Measurements from ENCODE around the gene CNTNAP5. TPM values are rescaled to one million over a fixed set of nuclear protein-coding genes. Genes with fewer than 3 reads are reported as not detected.

Gene CNTNAP5
- total and polyA plus RNA-seq, 2 of the 8 experiments (the other 6 are each of a cell fraction or from before 2014, with no cell fraction given), result 0.11 to 0.76 TPM

DNA sequence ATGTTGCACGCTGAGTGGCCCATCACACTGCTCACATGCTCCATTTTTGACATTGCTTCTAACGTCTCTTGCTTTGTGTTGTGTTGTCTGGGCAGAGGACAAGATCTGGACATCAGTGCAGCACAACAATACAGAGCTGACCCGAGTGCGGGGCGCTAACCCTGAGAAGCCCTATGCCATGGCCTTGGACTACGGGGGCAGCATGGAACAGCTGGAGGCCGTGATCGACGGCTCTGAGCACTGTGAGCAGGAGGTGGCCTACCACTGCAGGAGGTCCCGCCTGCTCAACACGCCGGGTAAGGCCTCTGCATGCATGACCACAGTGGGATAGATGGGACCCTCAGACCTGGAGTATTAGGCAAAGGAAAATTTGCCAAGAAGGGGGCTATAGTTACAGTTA lies 622.6 kb downstream of the CNTNAP5 start:
- no peak overlapping the region for H4K8ac ChIP-seq (ENCODE audit: extremely low read depth, insufficient read depth, low read length)

More for the DNA sequence above, 622.6 kb downstream of the CNTNAP5 start:
- H3K23me2 ChIP-seq (ENCODE audit: low read depth, low read length), result no peaks in the 10 kb centered on the region
- POLR2A ChIA-PET (ENCODE audit: partially characterized antibody), result no interaction called here
- TF ChIP-seq, protein P1, sequence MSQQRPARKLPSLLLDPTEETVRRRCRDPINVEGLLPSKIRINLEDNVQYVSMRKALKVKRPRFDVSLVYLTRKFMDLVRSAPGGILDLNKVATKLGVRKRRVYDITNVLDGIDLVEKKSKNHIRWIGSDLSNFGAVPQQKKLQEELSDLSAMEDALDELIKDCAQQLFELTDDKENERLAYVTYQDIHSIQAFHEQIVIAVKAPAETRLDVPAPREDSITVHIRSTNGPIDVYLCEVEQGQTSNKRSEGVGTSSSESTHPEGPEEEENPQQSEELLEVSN (IDR thresholded peaks at IDR 0.05), result no peak
- TF ChIP-seq HDAC6 (IDR thresholded peaks at IDR 0.05; ENCODE audit: low read depth, low read length), result no peak
- no peak for TF ChIP-seq ASH2L (IDR thresholded peaks at IDR 0.05; ENCODE audit: low read length)
- no peak for TF ChIP-seq RAD21 (IDR thresholded peaks at IDR 0.05 in 1 of 2, conservative IDR thresholded peaks at IDR 0.05 in 1 of 2; ENCODE audit: low read depth in 2 of 2, low read length in 2 of 2)
- TF ChIP-seq SIX5 (IDR thresholded peaks at IDR 0.05; ENCODE audit: low read depth, low read length), result no peak
- TF ChIP-seq ATF3 (IDR thresholded peaks at IDR 0.05; ENCODE audit: insufficient read depth, low read depth, low read length), result no peak
- TF ChIP-seq RFX5 (IDR thresholded peaks at IDR 0.05; ENCODE audit: borderline replicate concordance, low read depth, low read length), result no peak
- no peak for TF ChIP-seq KDM5A (IDR thresholded peaks at IDR 0.05; ENCODE audit: low read length)
- TF ChIP-seq SUZ12 (IDR thresholded peaks at IDR 0.05; ENCODE audit: low read length), result no peak
- no peak overlapping the region for H4K5ac ChIP-seq (ENCODE audit: insufficient read length, low read depth, low read length)
- H3K23ac ChIP-seq (ENCODE audit: insufficient read length), result no peak overlapping the region
- peak overlapping the region; percentile 8; the same call in 1 of the 2 replicates for H2BK5ac ChIP-seq (ENCODE audit: low read depth, low read length)
- no peaks in the 10 kb centered on the region for H3K79me1 ChIP-seq (ENCODE audit: low read depth, low read length)
- no peak for FAIRE-seq
- no peak overlapping the region for H3K4me3 ChIP-seq (ENCODE audit: extremely low read depth in 1 of 4, insufficient read depth in 2 of 4, low read depth in 3 of 4, low read length in 4 of 4)
- H3K9ac ChIP-seq (replicated peaks in 1 of 4; ENCODE audit: extremely low read depth in 1 of 4, low read depth in 3 of 4, low read length in 3 of 4), result no peak overlapping the region
- H4K91ac ChIP-seq (replicated peaks; ENCODE audit: insufficient read length, low read length), result no peak overlapping the region
- no peak overlapping the region for H3K4ac ChIP-seq (replicated peaks; ENCODE audit: insufficient read length, low read depth, low read length)
- no peak for DNase-seq (ENCODE audit: low read depth in 1 of 2, low spot score in 2 of 2)
- WGBS, 2 experiments (ENCODE audit: extremely low coverage in 1 of 2, insufficient coverage in 1 of 2, insufficient read length in 1 of 2, insufficient replicate concordance in 2 of 2, low coverage in 1 of 2, low lambda C conversion rate in 2 of 2, missing lambda C conversion rate in 1 of 2), result 97% methylated on average over 12 of the region's 12 CpGs; no CpG with 5 or more reads in 1 of the 2 experiments
- peaks cover 0 to 4% (median under 1%) of the 10 kb centered on the region in 4 experiments; a peak in 3 of 7 replicates for H3K4me1 ChIP-seq (replicated peaks in 1 of 4; ENCODE audit: control insufficient read depth in 3 of 4, insufficient read depth in 4 of 4, low read length in 3 of 4)
- no peak overlapping the region for H2AFZ ChIP-seq (ENCODE audit: low read length)
- CTCF ChIA-PET (ENCODE audit: partially characterized antibody), result interaction anchor here (1.1 kb wide), 1 partner anchor 322 kb away, joined by 3 read pairs; no protein-coding TSS in a partner anchor
- H3K4me2 ChIP-seq (ENCODE audit: insufficient read depth in 1 of 2, low read depth in 2 of 2, low read length in 2 of 2), result no peak overlapping the region
- no peak overlapping the region for H2BK20ac ChIP-seq (ENCODE audit: low read length)
- no peak overlapping the region for H2BK12ac ChIP-seq (ENCODE audit: low read depth, low read length)
- H2BK15ac ChIP-seq (ENCODE audit: low read length), result no peak overlapping the region
- no peak overlapping the region for H2BK120ac ChIP-seq (replicated peaks; ENCODE audit: low read depth, low read length)
- no peaks in the 10 kb centered on the region for H3K27me3 ChIP-seq (replicated peaks in 1 of 4; ENCODE audit: control insufficient read depth in 3 of 4, extremely low read depth in 1 of 4, insufficient read depth in 3 of 4, low read length in 3 of 4)
- H3K79me2 ChIP-seq (ENCODE audit: control insufficient read depth in 1 of 2, insufficient read depth in 2 of 2, low read length in 2 of 2), result no peaks in the 10 kb centered on the region
- no peak overlapping the region for H3K18ac ChIP-seq (ENCODE audit: extremely low read depth, low read length)
- H3K9me3 ChIP-seq (ENCODE audit: insufficient read depth in 2 of 2, low read depth in 1 of 2, low read length in 1 of 2), result no peaks in the 10 kb centered on the region
- no peak overlapping the region for H2AK5ac ChIP-seq (ENCODE audit: low read depth, low read length)
- no peak overlapping the region for H3K14ac ChIP-seq (ENCODE audit: insufficient read length)
- no peak overlapping the region for H3K27ac ChIP-seq (ENCODE audit: low read depth, low read length)
- no peaks in the 10 kb centered on the region for H4K20me1 ChIP-seq (replicated peaks in 1 of 2; ENCODE audit: control insufficient read depth in 1 of 2, insufficient read depth in 2 of 2, low read length in 2 of 2)
- H3K36me3 ChIP-seq (ENCODE audit: control insufficient read depth in 2 of 4, insufficient read depth in 4 of 4, low read length in 3 of 4), result no peaks in the 10 kb centered on the region
- H3K56ac ChIP-seq (replicated peaks; ENCODE audit: insufficient read length, low read depth, low read length), result no peak overlapping the region

All from H1 (cell line).